HG03354 (cell line): ENCODE data around the gene SNAP25.

ENCODE experiments used
- ATAC-seq: cut with Tn5 transposase; IDR thresholded peaks from one replicate; pipeline ENCODE4 v1.9.1; 2021; ENCODE audit warnings: mild to moderate bottlenecking; ENCODE audit not compliant: unreplicated experiment, poor library complexity, severe bottlenecking

Gene SNAP25

GRCh38 chr20:10213526-10213925 is 5.1 kb upstream of the SNAP25 start:
- ATAC-seq, result no peak

- ATAC-seq, result no peak
These were observed 2.4 kb upstream of the SNAP25 start for GRCh38 chr20:10216146-10216791.

- no peak for ATAC-seq
These were observed 764 bp upstream of the SNAP25 start for GRCh38 chr20:10217721-10218410.

GRCh38 chr20:10219452-10219791 is 792 bp downstream of the SNAP25 start:
- ATAC-seq, result peak; percentile 82

DNA sequence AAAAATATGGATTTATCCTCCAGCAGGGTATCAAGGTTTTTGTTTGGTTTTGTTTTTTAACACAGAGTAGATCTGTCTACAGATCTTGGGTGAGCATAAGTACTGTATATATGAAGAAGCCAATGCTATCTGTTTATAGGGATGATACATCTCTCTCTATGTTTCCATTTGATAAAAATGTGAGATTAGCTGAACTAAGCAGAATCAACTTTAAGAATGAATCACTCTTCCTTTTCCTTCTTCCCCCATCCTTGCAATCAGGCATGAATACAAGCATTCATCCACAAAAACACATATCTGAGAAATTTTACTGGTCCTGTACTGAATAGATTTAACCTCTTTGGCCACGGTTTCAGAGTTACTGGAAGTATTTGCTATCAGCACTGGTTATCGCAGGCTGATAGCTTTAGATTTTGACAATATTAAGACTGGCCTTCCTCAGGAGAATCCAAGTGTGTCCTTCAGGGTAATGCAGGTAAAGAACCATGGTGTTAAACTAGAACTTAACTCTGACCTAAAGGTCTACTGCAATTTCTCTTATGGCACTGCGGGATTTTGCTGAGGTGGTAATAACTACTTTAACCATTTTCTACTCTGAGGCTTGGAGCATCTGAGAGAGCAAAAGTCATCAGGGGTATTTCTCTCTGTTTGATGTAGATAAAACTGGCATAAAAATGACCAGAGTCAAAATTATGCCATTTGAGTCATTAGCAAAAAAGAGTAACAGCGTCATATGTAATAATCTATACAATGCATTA is 1.5 kb downstream of the SNAP25 start:
- no peak for ATAC-seq

- ATAC-seq, result no peak
These were observed 2.4 kb downstream of the SNAP25 start for GRCh38 chr20:10221021-10221420.

GRCh38 chr20:10225439-10226060 is 6.9 kb downstream of the SNAP25 start:
- peak; percentile 53 for ATAC-seq

- no peak for ATAC-seq
These were observed 9.7 kb downstream of the SNAP25 start for GRCh38 chr20:10228330-10228729.

DNA sequence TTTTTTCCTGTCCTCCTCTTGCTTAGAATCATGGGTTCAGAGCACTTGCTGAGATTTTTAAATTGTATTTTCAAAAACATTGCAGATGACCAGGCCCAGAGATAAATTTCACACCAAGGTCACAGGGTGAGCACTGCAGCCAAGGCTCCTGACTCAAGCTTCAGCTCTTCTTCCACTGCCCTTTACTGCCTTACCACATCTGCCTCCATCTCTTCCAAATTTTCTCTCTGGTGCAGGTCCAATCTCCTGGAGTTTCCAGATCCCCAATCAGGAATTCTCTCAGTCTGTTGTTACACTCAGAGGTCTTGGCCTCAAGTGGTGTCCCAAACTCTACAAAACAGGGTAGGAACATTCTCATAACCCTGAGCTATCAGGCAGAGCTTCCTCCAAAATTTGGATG is 12.7 kb downstream of the SNAP25 start:
- no peak for ATAC-seq

- ATAC-seq, result no peak
These were observed 18.2 kb downstream of the SNAP25 start for GRCh38 chr20:10236540-10237533.

DNA sequence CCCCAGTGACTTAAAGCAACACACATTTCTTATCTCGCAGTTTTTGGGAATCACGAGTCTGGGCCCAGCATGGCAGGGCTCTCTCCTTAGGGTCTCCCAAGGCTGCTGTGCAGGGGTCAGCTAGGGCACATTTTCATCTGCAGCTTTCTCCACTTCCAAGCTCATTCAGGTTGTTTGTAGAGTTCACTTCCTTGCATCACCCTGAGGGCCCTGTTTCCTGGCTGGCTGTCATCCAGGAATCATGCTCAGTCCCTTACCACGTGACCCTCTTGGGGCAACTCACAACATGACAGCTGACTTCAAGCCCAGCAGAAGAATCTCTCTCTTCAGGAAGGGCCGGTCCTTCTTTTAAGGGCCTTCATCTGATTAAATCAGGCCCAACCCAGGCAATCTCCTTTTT is 21.3 kb downstream of the SNAP25 start:
- ATAC-seq, result no peak

GRCh38 chr20:10240655-10241054 is 22.0 kb downstream of the SNAP25 start:
- no peak for ATAC-seq

- ATAC-seq, result no peak
These were observed 23.5 kb downstream of the SNAP25 start for GRCh38 chr20:10242166-10242565.

DNA sequence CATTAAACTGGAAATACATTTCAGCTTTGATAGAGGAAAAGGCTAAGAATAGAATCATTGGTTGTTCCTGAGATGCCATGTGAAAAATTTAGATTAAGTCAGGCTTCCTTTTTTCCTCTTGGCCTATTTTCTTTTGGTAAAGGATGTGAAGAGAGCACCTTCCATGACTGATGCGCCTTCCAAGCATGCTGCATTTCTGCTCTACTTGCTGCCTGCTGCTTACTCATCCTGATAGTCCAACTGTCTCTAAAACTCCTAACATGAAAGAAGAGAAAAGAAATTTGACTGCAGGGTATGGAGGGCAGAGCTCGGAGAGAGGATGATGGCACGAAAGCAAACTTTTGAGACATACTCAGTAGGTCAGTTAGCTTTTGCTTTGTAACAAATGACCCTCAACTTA is 28.8 kb downstream of the SNAP25 start:
- no peak for ATAC-seq

- no peak for ATAC-seq
These were observed 30.6 kb downstream of the SNAP25 start for GRCh38 chr20:10249048-10249770.

DNA sequence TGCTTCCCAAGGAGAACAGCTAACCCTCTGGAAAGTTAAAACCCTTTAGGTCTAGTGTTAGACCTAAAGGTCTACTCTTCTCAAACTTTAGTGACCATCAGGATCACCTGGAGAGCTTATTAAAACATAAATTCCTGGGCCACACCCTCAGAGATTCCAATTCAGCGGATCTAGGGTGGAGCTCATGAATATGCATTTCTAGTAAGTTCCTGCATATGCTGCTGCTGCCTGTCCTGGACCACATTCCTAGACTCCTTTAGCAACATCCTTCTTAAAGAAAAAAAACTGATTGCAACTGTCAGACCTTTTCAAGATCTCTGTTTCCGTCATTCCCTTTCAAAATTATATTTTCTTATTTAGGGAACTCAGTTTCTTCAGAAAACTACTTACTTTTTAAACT is 31.2 kb downstream of the SNAP25 start:
- ATAC-seq, result no peak

DNA sequence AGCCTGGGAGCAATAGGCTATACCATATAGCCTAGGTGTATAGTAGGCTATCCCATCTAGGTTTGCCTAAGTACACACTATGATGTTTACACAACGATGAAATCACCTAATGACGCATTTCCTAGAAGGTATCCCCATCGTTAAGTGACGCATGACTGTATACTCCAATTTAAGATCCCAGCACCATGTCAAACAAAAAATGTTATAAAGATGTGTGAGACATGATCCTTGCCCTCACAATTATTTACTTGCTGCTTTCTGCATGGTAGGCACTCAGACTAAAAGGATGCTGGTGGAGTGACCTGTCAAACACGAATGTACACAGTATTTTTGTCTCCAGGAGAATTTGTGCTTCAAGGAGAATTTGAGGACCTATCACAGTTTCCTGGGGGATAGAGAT is 32.3 kb downstream of the SNAP25 start:
- ATAC-seq, result no peak

DNA sequence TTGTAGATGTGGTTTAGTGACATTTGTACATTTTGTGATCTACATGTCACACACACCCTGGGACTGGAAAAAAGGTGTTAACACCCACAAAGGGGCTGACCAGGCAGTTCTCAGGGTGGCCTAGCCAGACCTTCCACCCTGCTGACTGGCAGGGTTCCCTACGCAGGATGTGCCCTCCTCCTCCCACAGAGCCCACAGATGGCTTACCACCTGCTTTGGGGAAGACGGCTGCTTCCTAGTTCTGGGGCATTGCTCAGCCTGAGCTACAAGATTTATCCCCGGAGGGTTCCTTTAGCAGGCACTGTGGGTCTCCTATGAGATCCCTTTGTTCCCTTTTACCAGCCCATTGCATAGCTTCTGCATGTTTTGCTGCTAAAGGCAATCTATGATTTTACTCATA is 35.1 kb downstream of the SNAP25 start:
- ATAC-seq, result no peak

DNA sequence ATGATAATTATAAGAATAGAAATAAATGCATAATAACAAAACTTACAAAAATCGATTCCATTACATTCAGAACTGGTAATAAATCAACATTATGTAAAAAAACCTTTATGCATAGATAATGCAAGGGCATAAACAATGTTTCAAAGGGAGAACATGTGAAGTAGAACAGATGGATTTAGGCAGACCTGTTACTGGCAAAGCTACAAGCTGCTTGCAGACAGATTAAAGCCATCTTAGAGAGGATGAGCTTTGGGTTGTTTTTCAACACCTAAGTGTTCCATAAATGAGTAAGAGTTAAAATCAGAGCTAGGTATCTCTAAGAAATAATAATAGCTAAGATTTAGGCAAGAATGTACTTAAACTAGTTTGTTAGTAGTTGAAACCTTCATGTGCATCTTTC is 37.2 kb downstream of the SNAP25 start:
- ATAC-seq, result no peak
